ENCODE results near the gene ZNF93. TPM values are rescaled to one million over a fixed set of nuclear protein-coding genes. Genes with fewer than 3 reads are reported as not detected.
A peak's percentile ranks its signal among the peaks of the same experiment; 100 is the strongest.

The ZNF93 gene
- total and polyA plus RNA-seq, 2 of the 13 experiments (the other 11 are each of a cell fraction or from before 2014, with no cell fraction given): 0.49 to 0.66 TPM

GRCh38 chr19:19865750-19866610 is 34.8 kb upstream of the ZNF93 start, which contains the start of gene ZNF253 (continued):
- TF ChIP-seq SOX6 (IDR thresholded peaks at IDR 0.05) (no peak), SOX6 (CRISPR knock-in tag; IDR thresholded peaks at IDR 0.05) (peak; percentile 39; the same call in 1 of the 2 replicates), MAF1 (CRISPR knock-in tag; IDR thresholded peaks at IDR 0.05; ENCODE audit: borderline replicate concordance) (no peak), ZNF619 (CRISPR knock-in tag; IDR thresholded peaks at IDR 0.05) (no peak), FOXK1 (CRISPR knock-in tag; IDR thresholded peaks at IDR 0.05; ENCODE audit: borderline replicate concordance, low read depth) (peak; percentile 72; the same call in 1 of the 2 replicates), GLMP (CRISPR knock-in tag; IDR thresholded peaks at IDR 0.05; ENCODE audit: borderline replicate concordance) (no peak), NR2F6 (IDR thresholded peaks at IDR 0.05) (no peak), NR2F6 (CRISPR knock-in tag; IDR thresholded peaks at IDR 0.05) (no peak), ZNF83 (CRISPR knock-in tag; IDR thresholded peaks at IDR 0.05; ENCODE audit: borderline replicate concordance) (no peak), ZNF512B (CRISPR knock-in tag; IDR thresholded peaks at IDR 0.05; ENCODE audit: borderline replicate concordance) (no peak), ZFP82 (CRISPR knock-in tag; IDR thresholded peaks at IDR 0.05; ENCODE audit: borderline replicate concordance) (no peak), YY1 (IDR thresholded peaks at IDR 0.05; ENCODE audit: insufficient read depth, insufficient replicate concordance, low read depth, low read length) (peak; percentile 88), PATZ1 (CRISPR knock-in tag; IDR thresholded peaks at IDR 0.05) (no peak), POGZ (CRISPR knock-in tag; IDR thresholded peaks at IDR 0.05) (peak; percentile 80), HIC2 (CRISPR knock-in tag; IDR thresholded peaks at IDR 0.05; ENCODE audit: low read depth) (no peak), ZMAT3 (CRISPR knock-in tag; conservative IDR thresholded peaks at IDR 0.05) (peak; percentile 75; the same call in 1 of the 2 replicates), SKI (IDR thresholded peaks at IDR 0.05; ENCODE audit: partially characterized antibody) (no peak), DZIP1 (CRISPR knock-in tag; IDR thresholded peaks at IDR 0.05) (0 out of 2 replicates have a peak, but pooled peaks have one; percentile 30)

Data from HepG2 (cell line).